Left lung (tissue), 10 donors: Measurements from ENCODE around the gene HS6ST1. TPM values are rescaled to one million over a fixed set of nuclear protein-coding genes. Genes with fewer than 3 reads are reported as not detected.

Experiments used
- ATAC-seq: fragments of 200-7000 bp; cut with Tn5 transposase; one replicate; pipeline ENCODE4 v1.9.1; 2020; ENCODE audit warnings: moderate library complexity
- DNase-seq, 4 donors: peaks; one replicate each; pipeline ENCODE4 v3.0.0-alpha.2; 2013 to 2020
- H3K27ac ChIP-seq, 2 donors: fragments of 200-600 bp; sonication (generic) in 1 of 2; one replicate each; pipeline versions ENCODE4 v1.5.0 to v1.8.0; 2020 to 2021
- H3K27me3 ChIP-seq, 2 donors: fragments of 200-600 bp; sonication (generic) in 1 of 2; one replicate each; pipeline versions ENCODE4 v1.5.0 to v1.8.0; 2020 to 2021
- H3K36me3 ChIP-seq, 2 donors: fragments of 200-600 bp; sonication (generic) in 1 of 2; one replicate each; pipeline versions ENCODE4 v1.5.0 to v1.8.0; 2020 to 2021
- H3K4me1 ChIP-seq, 2 donors: fragments of 200-600 bp; one replicate each; pipeline ENCODE4 v1.8.0; 2021
- H3K4me3 ChIP-seq, 2 donors: fragments of 200-600 bp; sonication (generic) in 1 of 2; one replicate each; pipeline versions ENCODE4 v1.5.0 to v1.8.0; 2020 to 2021; ENCODE audit warnings: mild to moderate bottlenecking in 1 of 2
- H3K9me3 ChIP-seq, 2 donors: fragments of 200-600 bp; sonication (generic) in 1 of 2; one replicate each; pipeline versions ENCODE4 v1.5.0 to v1.8.0; 2020 to 2021
- intact Hi-C, 2 donors: fragments of 100-400 bp; cut with DNase I; formaldehyde crosslinking; loops; one replicate each; pipeline versions ENCODE4 v1.11.2 to v1.14.2; 2022
- polyA plus RNA-seq, 6 donors: library from polyadenylated mRNA; unstranded; fragments of 120-200 nt; gene quantifications; one replicate each; pipeline ENCODE4 v1.2.1, GENCODE V29; 2013; ENCODE audit not compliant: insufficient read length in 6 of 6
- total RNA-seq, 2 donors: library from RNA; stranded (reverse); fragmentation: NEBNext Ultra II Directional; extraction: Animal tissue kit (Norgen Biotek cat#: 25700); gene quantifications; one replicate each; pipeline ENCODE4 v1.2.1, GENCODE V29; 2021
- TF ChIP-seq, protein P1 (sequence below), 2 donors: fragments of 200-600 bp; sonication (generic) in 1 of 2; IDR thresholded peaks; one replicate each; pipeline versions ENCODE4 v1.5.0 to v1.8.0; 2021; ENCODE audit warnings: antibody characterized with exemption in 2 of 2
- donor health status: DM: no; HTN: yes; CAD: no.
- donor health status: DM: no; HTN: no; CAD: no.

The HS6ST1 gene
- total and polyA plus RNA-seq, 8 donors = 29.3 to 46.4 (median 37.2) TPM

DNA sequence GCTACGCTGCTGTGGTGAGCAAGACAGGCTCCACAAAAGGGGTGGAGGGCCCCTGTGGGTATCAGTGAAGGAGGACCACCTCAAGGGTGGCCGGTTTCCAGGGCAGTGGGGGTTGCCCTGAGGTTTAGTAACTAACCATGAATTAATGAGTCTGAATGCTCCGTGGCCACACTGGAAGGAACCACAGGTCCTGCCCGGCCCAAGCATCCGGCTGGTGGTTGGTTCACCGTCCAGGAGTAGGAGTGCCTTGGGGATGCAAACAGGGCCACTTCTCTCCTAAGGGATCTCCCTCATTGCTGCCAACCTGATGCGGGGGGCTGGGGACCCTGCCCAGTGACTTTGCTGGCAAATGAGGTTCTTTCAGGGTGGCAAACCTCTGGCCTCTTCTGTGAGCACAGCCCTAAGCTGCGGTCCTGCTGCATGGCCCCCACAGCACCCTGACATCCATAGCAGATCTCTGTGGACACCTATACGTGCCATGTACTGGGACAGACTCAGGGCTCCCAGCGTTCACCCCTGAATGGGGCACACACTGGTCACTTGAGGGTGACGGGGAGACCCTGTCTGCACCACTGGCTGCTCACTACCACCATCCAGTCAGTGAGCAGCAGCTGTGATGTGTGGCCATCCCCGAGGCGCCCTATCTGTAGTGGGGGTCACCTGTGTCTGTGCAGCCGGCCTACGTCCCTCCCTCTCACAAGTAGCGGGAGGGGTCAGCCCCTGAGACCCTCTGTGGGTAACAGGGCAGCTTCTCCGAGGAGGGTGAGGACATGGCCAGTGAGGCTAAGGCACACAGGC lies 41.6 kb downstream of the HS6ST1 start:
- TF ChIP-seq, protein P1, sequence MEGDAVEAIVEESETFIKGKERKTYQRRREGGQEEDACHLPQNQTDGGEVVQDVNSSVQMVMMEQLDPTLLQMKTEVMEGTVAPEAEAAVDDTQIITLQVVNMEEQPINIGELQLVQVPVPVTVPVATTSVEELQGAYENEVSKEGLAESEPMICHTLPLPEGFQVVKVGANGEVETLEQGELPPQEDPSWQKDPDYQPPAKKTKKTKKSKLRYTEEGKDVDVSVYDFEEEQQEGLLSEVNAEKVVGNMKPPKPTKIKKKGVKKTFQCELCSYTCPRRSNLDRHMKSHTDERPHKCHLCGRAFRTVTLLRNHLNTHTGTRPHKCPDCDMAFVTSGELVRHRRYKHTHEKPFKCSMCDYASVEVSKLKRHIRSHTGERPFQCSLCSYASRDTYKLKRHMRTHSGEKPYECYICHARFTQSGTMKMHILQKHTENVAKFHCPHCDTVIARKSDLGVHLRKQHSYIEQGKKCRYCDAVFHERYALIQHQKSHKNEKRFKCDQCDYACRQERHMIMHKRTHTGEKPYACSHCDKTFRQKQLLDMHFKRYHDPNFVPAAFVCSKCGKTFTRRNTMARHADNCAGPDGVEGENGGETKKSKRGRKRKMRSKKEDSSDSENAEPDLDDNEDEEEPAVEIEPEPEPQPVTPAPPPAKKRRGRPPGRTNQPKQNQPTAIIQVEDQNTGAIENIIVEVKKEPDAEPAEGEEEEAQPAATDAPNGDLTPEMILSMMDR (IDR thresholded peaks at IDR 0.05) = no peak
- no peak for ATAC-seq
- Histone ChIP-seq H3K27ac (no peak overlapping the region), H3K4me3 (no peak overlapping the region), H3K36me3 (peaks cover 0 to 16% of the 10 kb centered on the region in 2 donors), H3K9me3 (peaks cover 0 to 16% of the 10 kb centered on the region in 2 donors), H3K27me3 (no peaks in the 10 kb centered on the region), H3K4me1 (peaks cover 7 to 25% of the 10 kb centered on the region in 2 donors)
- intact Hi-C loops = no loop called here
- peak in 2 of 4 donors; percentile 24 to 54 for DNase-seq

DNA sequence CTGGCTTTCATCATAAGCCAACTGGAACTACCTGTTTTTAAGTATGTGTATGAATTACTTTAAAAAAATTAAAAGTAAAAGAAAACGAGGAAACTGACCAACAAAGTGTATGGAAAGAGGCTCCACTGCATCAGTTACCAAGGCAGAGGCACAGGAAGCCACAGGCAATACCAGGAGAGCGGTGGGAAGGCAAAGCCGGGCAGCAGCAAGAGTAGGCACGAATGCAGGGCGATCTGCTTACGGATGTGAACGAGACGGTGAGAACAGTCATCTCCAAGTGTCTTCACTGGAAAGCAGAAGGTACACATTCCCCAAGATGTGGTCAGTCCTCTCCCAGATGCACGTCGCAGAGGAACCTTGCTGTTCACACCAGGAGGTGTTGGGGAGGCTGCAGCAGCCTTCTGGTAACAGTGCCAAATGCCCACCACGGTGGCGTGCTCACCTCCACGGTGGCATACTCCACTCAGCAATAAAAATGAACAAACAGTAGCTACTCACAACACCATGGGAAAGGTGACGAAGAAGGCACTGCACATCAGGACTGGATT lies 43.1 kb downstream of the HS6ST1 start:
- H3K4me3 ChIP-seq = no peak overlapping the region
- no peaks in the 10 kb centered on the region for H3K27me3 ChIP-seq
- peaks cover 0 to 16% of the 10 kb centered on the region in 2 donors for H3K9me3 ChIP-seq
- intact Hi-C loops = no loop called here
- ATAC-seq (no peak), DNase-seq (no peak)
- no peak overlapping the region for H3K27ac ChIP-seq
- H3K4me1 ChIP-seq = peaks cover 0 to 9% of the 10 kb centered on the region in 2 donors
- TF ChIP-seq, protein P1 (IDR thresholded peaks at IDR 0.05) = no peak
- peaks cover 0 to 16% of the 10 kb centered on the region in 2 donors for H3K36me3 ChIP-seq

DNA sequence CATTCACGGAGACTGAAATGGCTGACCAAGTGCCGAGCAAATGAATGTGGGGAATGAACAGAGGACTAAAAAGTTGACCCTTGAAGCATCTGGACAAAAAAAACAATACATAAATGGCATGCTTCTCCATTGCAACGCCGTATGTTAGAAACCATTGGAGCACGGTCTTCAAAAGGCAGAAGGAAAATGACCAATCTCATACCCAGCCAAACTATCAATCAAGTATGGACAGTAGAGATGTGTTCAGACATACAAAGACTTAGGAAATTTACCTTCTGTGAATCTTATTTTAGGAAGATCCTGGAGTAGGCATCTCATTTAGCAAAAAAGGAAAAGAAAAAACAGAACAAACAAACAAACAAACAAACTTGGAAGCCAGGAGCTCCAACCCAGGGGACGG lies 44.5 kb downstream of the HS6ST1 start:
- Histone ChIP-seq H3K9me3 (peaks cover 0 to 16% of the 10 kb centered on the region in 2 donors), H3K36me3 (peaks cover 0 to 16% of the 10 kb centered on the region in 2 donors), H3K4me3 (no peak overlapping the region), H3K27me3 (no peaks in the 10 kb centered on the region), H3K27ac (no peak overlapping the region), H3K4me1 (no peaks in the 10 kb centered on the region)
- ATAC-seq (no peak), DNase-seq (no peak)
- intact Hi-C loops = no loop called here
- TF ChIP-seq, protein P1 (IDR thresholded peaks at IDR 0.05) = no peak

DNA sequence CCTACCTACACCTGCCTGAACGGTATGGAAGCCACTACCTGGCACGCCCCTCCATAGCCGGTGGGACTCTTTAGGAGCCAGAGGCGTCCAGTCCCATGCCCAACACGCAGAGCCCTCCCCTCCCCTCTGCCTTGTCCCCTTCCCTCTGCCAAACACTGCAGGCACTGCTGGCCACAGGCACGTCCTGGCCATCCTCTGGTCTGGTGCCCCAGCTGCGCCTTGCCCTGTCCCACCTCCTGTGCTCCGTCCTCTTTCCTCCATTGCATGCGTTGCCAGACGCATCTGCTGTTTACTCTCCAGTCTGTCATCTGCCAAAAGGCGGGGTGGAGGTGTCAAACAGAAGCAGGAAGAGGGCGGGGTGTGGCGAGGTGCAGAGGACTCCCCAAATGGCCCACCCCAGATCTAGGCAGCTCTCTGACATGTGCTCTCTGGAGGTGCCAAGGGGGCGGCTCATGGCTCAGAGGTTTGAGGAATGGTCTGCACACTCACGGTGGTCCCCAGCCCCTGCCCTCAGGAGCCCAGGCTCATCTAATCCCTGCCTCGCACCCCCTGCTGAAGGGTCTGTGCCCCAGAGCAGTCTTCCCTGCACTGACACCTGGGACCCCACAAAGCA lies 45.1 kb downstream of the HS6ST1 start:
- no peak for ATAC-seq
- Histone ChIP-seq H3K9me3 (peaks cover 0 to 16% of the 10 kb centered on the region in 2 donors), H3K27me3 (no peaks in the 10 kb centered on the region), H3K4me3 (no peak overlapping the region), H3K4me1 (no peaks in the 10 kb centered on the region), H3K36me3 (peaks cover 0 to 16% of the 10 kb centered on the region in 2 donors), H3K27ac (no peak overlapping the region)
- DNase-seq = peak in 1 of 4 donors; percentile 59
- TF ChIP-seq, protein P1 (IDR thresholded peaks at IDR 0.05) = no peak
- intact Hi-C loops = no loop called here
